Measurements from ENCODE around the gene EMP1. TPM values are rescaled to one million over a fixed set of nuclear protein-coding genes. Genes with fewer than 3 reads are reported as not detected.

The EMP1 gene
- total and polyA plus RNA-seq, 9 of the 15 experiments (the other 6 are each of a cell fraction or from before 2014, with no cell fraction given), result 0.10 to 0.60 TPM; not detected in 7

- TF ChIP-seq MLX (CRISPR knock-in tag; conservative IDR thresholded peaks at IDR 0.05), result no peak
- TF ChIP-seq ZNF263 (CRISPR knock-in tag; IDR thresholded peaks at IDR 0.05; ENCODE audit: borderline replicate concordance), result no peak
- no peak for TF ChIP-seq MYBL2 (IDR thresholded peaks at IDR 0.05; ENCODE audit: low read depth)
- TF ChIP-seq MYBL2 (CRISPR knock-in tag; IDR thresholded peaks at IDR 0.05; ENCODE audit: borderline replicate concordance), result no peak
Observed at GRCh38 chr12:13195250-13195649, 1.3 kb upstream of the EMP1 start (continued).

- ATAC-seq (no peak), DNase-seq (ENCODE audit: extremely low read depth in 1 of 4, low spot score in 3 of 4) (no peak), FAIRE-seq (no peak)
- TF ChIP-seq POU5F1 (IDR thresholded peaks at IDR 0.05; ENCODE audit: borderline replicate concordance, low read depth, low read length, partially characterized antibody), result no peak
- TF ChIP-seq NR0B1 (IDR thresholded peaks at IDR 0.05; ENCODE audit: partially characterized antibody), result no peak
- TF ChIP-seq EHMT2 (IDR thresholded peaks at IDR 0.05), result no peak
- no peak for TF ChIP-seq ZNF175 (CRISPR knock-in tag; IDR thresholded peaks at IDR 0.05; ENCODE audit: low read depth)
- no peak for TF ChIP-seq ATF4 (CRISPR knock-in tag; IDR thresholded peaks at IDR 0.05)
- no peak for TF ChIP-seq MTA3 (IDR thresholded peaks at IDR 0.05; ENCODE audit: borderline replicate concordance)
- no peak for TF ChIP-seq ZNF124 (CRISPR knock-in tag; IDR thresholded peaks at IDR 0.05)
- TF ChIP-seq PML (IDR thresholded peaks at IDR 0.05; ENCODE audit: low read length), result no peak
- no peak for TF ChIP-seq BHLHE40 (IDR thresholded peaks at IDR 0.05; ENCODE audit: low read length)
- no peak for TF ChIP-seq JUNB (CRISPR knock-in tag; conservative IDR thresholded peaks at IDR 0.05)
- no peak for TF ChIP-seq ZNF316 (IDR thresholded peaks at IDR 0.05)
- no peaks in the 10 kb centered on the region for H4K20me1 ChIP-seq (replicated peaks; ENCODE audit: control insufficient read depth, insufficient read depth, low read length)
- WGBS (ENCODE audit: insufficient coverage, low coverage, missing lambda C conversion rate), result 0% methylated on average over 1 of the region's 1 CpG
- H2AFZ ChIP-seq (ENCODE audit: low read depth, low read length), result no peak overlapping the region
- H3K9me3 ChIP-seq (replicated peaks; ENCODE audit: control insufficient read depth, insufficient read depth, low read depth, low read length), result no peaks in the 10 kb centered on the region
- intact Hi-C loops (cut with micrococcal nuclease), result no loop called here
- no peak overlapping the region for H3K27ac ChIP-seq (ENCODE audit: extremely low read depth, low read depth, low read length)
- H3K4me3 ChIP-seq, result no peak overlapping the region
- peaks cover 2 to 20% of the 10 kb centered on the region in 2 experiments; a peak in 3 of 5 replicates for H3K27me3 ChIP-seq (ENCODE audit: control insufficient read depth in 2 of 2, insufficient read depth in 2 of 2, low read length in 2 of 2)
- in situ Hi-C loops (cut with MboI), result no loop called here
- no peak overlapping the region for H3K9ac ChIP-seq (ENCODE audit: insufficient read depth in 1 of 2, low read depth in 2 of 2, low read length in 2 of 2)
- BruUV-seq (replicated peaks), result no TSS peak
- ChIA-PET POLR2A (no interaction called here), CTCF (ENCODE audit: low intra/inter-chr PET ratio) (no interaction called here)
- H3K36me3 ChIP-seq (ENCODE audit: control insufficient read depth, insufficient read depth, low read length), result no peaks in the 10 kb centered on the region
- H3K4me1 ChIP-seq (replicated peaks in 1 of 2; ENCODE audit: control insufficient read depth in 2 of 2, insufficient read depth in 2 of 2, low read length in 2 of 2), result no peaks in the 10 kb centered on the region
- H3K79me2 ChIP-seq (ENCODE audit: control insufficient read depth, insufficient read depth, low read length), result no peaks in the 10 kb centered on the region
- no peak overlapping the region for H3K4me2 ChIP-seq (ENCODE audit: insufficient read depth, low read length)
- H3K9me1 ChIP-seq (ENCODE audit: control insufficient read depth, insufficient read depth, low read length), result no peaks in the 10 kb centered on the region
Observed at GRCh38 chr12:13195785-13196129, 769 bp upstream of the EMP1 start.
